ENCODE measurements around the gene ZNF148. TPM values are rescaled to one million over a fixed set of nuclear protein-coding genes. Genes with fewer than 3 reads are reported as not detected.

Gene ZNF148
- total RNA-seq, 1 donor from 2014 or later, result 38.3 TPM

GRCh38 chr3:125267460-125267859 lies 107.7 kb downstream of the ZNF148 start:
- Mint-ChIP-seq H3K27ac (ENCODE audit: unreplicated experiment) (no peak overlapping the region), H3K4me3 (no peak overlapping the region), H3K9me3 (peaks cover 21% of the 10 kb centered on the region), H3K4me1 (peaks cover 4% of the 10 kb centered on the region), H3K36me3 (ENCODE audit: low read depth) (peaks cover 40% of the 10 kb centered on the region), H3K27me3 (ENCODE audit: low read depth) (no peaks in the 10 kb centered on the region)
- DNase-seq (ENCODE audit: low read depth, low spot score), result no peak
- TF ChIP-seq CTCF (conservative IDR thresholded peaks at IDR 0.05), result no peak

- Mint-ChIP-seq H3K36me3 (ENCODE audit: low read depth) (peaks cover 40% of the 10 kb centered on the region), H3K9me3 (peaks cover 21% of the 10 kb centered on the region), H3K4me3 (no peak overlapping the region), H3K4me1 (peaks cover 4% of the 10 kb centered on the region), H3K27me3 (ENCODE audit: low read depth) (no peaks in the 10 kb centered on the region), H3K27ac (ENCODE audit: unreplicated experiment) (no peak overlapping the region)
- TF ChIP-seq CTCF (conservative IDR thresholded peaks at IDR 0.05), result no peak
- no peak for DNase-seq (ENCODE audit: low read depth, low spot score)
Observed at GRCh38 chr3:125266971-125267370, 108.2 kb downstream of the ZNF148 start.

DNA sequence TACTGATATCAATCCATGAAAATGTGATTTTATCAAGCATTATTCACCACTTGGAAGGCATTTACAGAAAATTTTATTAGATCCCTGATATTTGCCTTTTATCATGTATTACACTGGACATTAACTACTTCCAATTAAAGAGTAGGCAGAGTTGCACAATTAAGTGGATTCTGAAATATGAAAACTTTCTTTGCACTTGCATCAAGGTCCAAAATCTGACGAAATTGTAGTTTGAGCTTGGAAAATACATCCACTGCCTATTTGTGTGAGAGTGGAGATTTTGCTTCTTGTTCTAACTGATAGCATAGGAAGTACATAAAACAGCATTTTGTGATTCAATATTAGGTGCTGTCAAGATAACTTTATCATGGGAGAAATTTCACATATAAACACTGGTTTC lies 113.0 kb downstream of the ZNF148 start:
- H3K27me3 Mint-ChIP-seq (ENCODE audit: low read depth), result no peaks in the 10 kb centered on the region
- H3K9me3 Mint-ChIP-seq, result peaks cover 9% of the 10 kb centered on the region
- peaks cover 24% of the 10 kb centered on the region for H3K36me3 Mint-ChIP-seq (ENCODE audit: low read depth)
- no peak for DNase-seq (ENCODE audit: low read depth, low spot score)
- H3K4me3 Mint-ChIP-seq, result no peak overlapping the region
- no peak overlapping the region for H3K27ac Mint-ChIP-seq (ENCODE audit: unreplicated experiment)
- no peak for TF ChIP-seq CTCF (conservative IDR thresholded peaks at IDR 0.05)
- H3K4me1 Mint-ChIP-seq, result peaks cover 4% of the 10 kb centered on the region

DNA sequence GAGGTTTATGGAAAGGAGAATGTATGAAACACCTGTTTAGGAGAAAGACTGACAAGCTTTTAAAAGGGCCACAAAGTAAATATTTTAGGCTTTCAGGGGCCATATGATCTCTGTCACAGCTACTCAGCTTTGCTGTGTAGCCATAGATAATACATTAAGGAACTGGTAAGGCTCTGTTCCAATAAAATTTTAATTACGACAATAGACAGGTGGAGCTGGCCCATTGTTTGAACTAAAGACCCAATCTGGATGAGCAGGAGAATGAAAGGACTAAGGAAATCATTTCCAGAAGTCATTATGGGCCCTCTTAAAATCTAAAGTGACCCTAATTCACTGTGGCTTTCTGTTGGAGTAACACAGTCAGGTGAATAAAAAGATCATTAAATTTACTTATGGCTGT lies 114.1 kb downstream of the ZNF148 start:
- TF ChIP-seq CTCF (conservative IDR thresholded peaks at IDR 0.05), result no peak
- H3K36me3 Mint-ChIP-seq (ENCODE audit: low read depth), result peaks cover 20% of the 10 kb centered on the region
- H3K4me1 Mint-ChIP-seq, result peaks cover 4% of the 10 kb centered on the region
- no peak overlapping the region for H3K27ac Mint-ChIP-seq (ENCODE audit: unreplicated experiment)
- DNase-seq (ENCODE audit: low read depth, low spot score), result no peak
- H3K4me3 Mint-ChIP-seq, result no peak overlapping the region
- H3K27me3 Mint-ChIP-seq (ENCODE audit: low read depth), result no peaks in the 10 kb centered on the region
- H3K9me3 Mint-ChIP-seq, result peaks cover 9% of the 10 kb centered on the region

DNA sequence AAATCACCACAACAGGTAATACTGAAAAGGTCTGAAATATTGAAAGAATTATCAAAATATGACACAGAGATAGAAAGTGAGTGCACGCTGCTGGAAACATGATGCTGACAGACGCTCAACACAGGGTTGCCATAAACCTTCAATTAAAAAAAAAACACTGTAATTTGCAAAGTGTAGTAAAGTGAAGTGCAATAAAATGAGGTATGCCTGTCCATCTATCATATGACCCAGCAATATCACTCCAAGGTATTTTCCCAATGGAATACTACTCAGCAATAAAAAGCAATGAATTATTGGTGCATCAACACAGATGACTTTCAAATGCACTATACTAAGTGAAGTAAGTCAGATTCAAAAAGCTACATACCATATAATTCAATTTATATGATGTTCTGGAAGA lies 115.0 kb downstream of the ZNF148 start:
- no peaks in the 10 kb centered on the region for H3K27me3 Mint-ChIP-seq (ENCODE audit: low read depth)
- TF ChIP-seq CTCF (conservative IDR thresholded peaks at IDR 0.05), result no peak
- H3K4me3 Mint-ChIP-seq, result no peak overlapping the region
- H3K9me3 Mint-ChIP-seq, result peaks cover 9% of the 10 kb centered on the region
- peaks cover 4% of the 10 kb centered on the region for H3K4me1 Mint-ChIP-seq
- peaks cover 23% of the 10 kb centered on the region for H3K36me3 Mint-ChIP-seq (ENCODE audit: low read depth)
- DNase-seq (ENCODE audit: low read depth, low spot score), result no peak
- H3K27ac Mint-ChIP-seq (ENCODE audit: unreplicated experiment), result no peak overlapping the region

- Mint-ChIP-seq H3K36me3 (ENCODE audit: low read depth) (peaks cover 20% of the 10 kb centered on the region), H3K4me3 (no peak overlapping the region), H3K9me3 (peaks cover 9% of the 10 kb centered on the region), H3K27ac (ENCODE audit: unreplicated experiment) (no peak overlapping the region), H3K27me3 (ENCODE audit: low read depth) (no peaks in the 10 kb centered on the region), H3K4me1 (no peaks in the 10 kb centered on the region)
- DNase-seq (ENCODE audit: low read depth, low spot score), result no peak
- no peak for TF ChIP-seq CTCF (conservative IDR thresholded peaks at IDR 0.05)
Observed at GRCh38 chr3:125257536-125257935, 117.6 kb downstream of the ZNF148 start.

Data from neural crest cell (in vitro differentiated cells).